ENCODE measurements around the gene RET.

The RET gene

GRCh38 chr10:43123361-43124093, 46.7 kb downstream of the RET start:
- no peak for DNase-seq

- DNase-seq, result no peak
Observed at GRCh38 chr10:43124094-43124521, 47.2 kb downstream of the RET start.

GRCh38 chr10:43124574-43125273, 47.9 kb downstream of the RET start:
- DNase-seq, result no peak

- no peak for DNase-seq
Observed at GRCh38 chr10:43125274-43125845, 48.5 kb downstream of the RET start.

GRCh38 chr10:43125881-43126731, 49.2 kb downstream of the RET start:
- no peak for DNase-seq

- DNase-seq, result no peak
Observed at GRCh38 chr10:43126759-43127424, 50.0 kb downstream of the RET start.

- DNase-seq, result no peak
Observed at GRCh38 chr10:43127442-43127841, 50.6 kb downstream of the RET start.

GRCh38 chr10:43128331-43128730, 51.5 kb downstream of the RET start:
- no peak for DNase-seq

GRCh38 chr10:43128958-43129706, 52.3 kb downstream of the RET start:
- DNase-seq, result no peak

GRCh38 chr10:43130770-43131171, 53.9 kb downstream of the RET start:
- no peak for DNase-seq

GRCh38 chr10:43131256-43131655, 54.4 kb downstream of the RET start:
- DNase-seq, result no peak

- no peak for DNase-seq
Observed at GRCh38 chr10:43131906-43132305, 55.0 kb downstream of the RET start.

GRCh38 chr10:43132867-43133787, 56.3 kb downstream of the RET start:
- no peak for DNase-seq

- DNase-seq, result no peak
Observed at GRCh38 chr10:43134126-43134905, 57.4 kb downstream of the RET start.

- no peak for DNase-seq
Observed at GRCh38 chr10:43135064-43135463, 58.2 kb downstream of the RET start.

- no peak for DNase-seq
Observed at GRCh38 chr10:43135656-43136055, 58.8 kb downstream of the RET start.

GRCh38 chr10:43136432-43136831, 59.6 kb downstream of the RET start:
- no peak for DNase-seq

- DNase-seq, result no peak
Observed at GRCh38 chr10:43136995-43137716, 60.3 kb downstream of the RET start.

GRCh38 chr10:43137717-43138020, 60.8 kb downstream of the RET start:
- no peak for DNase-seq
